HG03095 (cell line): Measurements from ENCODE around the gene DLX3.

Experiments
- ATAC-seq: cut with Tn5 transposase; IDR thresholded peaks from one replicate; pipeline ENCODE4 v1.9.1; 2021; ENCODE audit warnings: moderate library complexity; ENCODE audit not compliant: unreplicated experiment

DLX3 gene

GRCh38 chr17:49973271-49973615 lies 21.8 kb downstream of the DLX3 start:
- ATAC-seq: no peak

GRCh38 chr17:49972486-49973270 lies 22.3 kb downstream of the DLX3 start:
- ATAC-seq: no peak

GRCh38 chr17:49971848-49972485 lies 23.1 kb downstream of the DLX3 start:
- no peak for ATAC-seq

- ATAC-seq: no peak
Measured at GRCh38 chr17:49971199-49971847, 23.7 kb downstream of the DLX3 start.

GRCh38 chr17:49970498-49970897 lies 24.5 kb downstream of the DLX3 start:
- ATAC-seq: no peak

- no peak for ATAC-seq
Measured at GRCh38 chr17:49969795-49970389, 25.1 kb downstream of the DLX3 start.

GRCh38 chr17:49969134-49969759 lies 25.8 kb downstream of the DLX3 start, which contains the start of gene DLX4:
Gene DLX4, plus strand, starts transcription at chr17:49969190. Its CDS starts 279 bp downstream, at chr17:49969469.
- no peak for ATAC-seq

- no peak for ATAC-seq
Measured at GRCh38 chr17:49968405-49969133, 26.5 kb downstream of the DLX3 start.

GRCh38 chr17:49967621-49968404 lies 27.2 kb downstream of the DLX3 start:
- no peak for ATAC-seq

GRCh38 chr17:49967205-49967604 lies 27.8 kb downstream of the DLX3 start:
- no peak for ATAC-seq

- no peak for ATAC-seq
Measured at GRCh38 chr17:49966767-49967166, 28.3 kb downstream of the DLX3 start.

- no peak for ATAC-seq
Measured at GRCh38 chr17:49965524-49965909, 29.5 kb downstream of the DLX3 start.

GRCh38 chr17:49964769-49965523 lies 30.1 kb downstream of the DLX3 start:
- no peak for ATAC-seq

GRCh38 chr17:49964303-49964768 lies 30.7 kb downstream of the DLX3 start:
- no peak for ATAC-seq

GRCh38 chr17:49963626-49964302 lies 31.3 kb downstream of the DLX3 start:
- ATAC-seq: no peak

GRCh38 chr17:49963309-49963625 lies 31.8 kb downstream of the DLX3 start:
- no peak for ATAC-seq

GRCh38 chr17:49962599-49963308 lies 32.3 kb downstream of the DLX3 start:
- ATAC-seq: no peak
